ENCODE data around the gene ZNF805.

- TF ChIP-seq TAF1 (IDR thresholded peaks at IDR 0.05; ENCODE audit: borderline replicate concordance, low read depth, low read length) (no peak), SIN3A (IDR thresholded peaks at IDR 0.05; ENCODE audit: borderline replicate concordance, low read depth, low read length) (no peak), CTCF (IDR thresholded peaks at IDR 0.05) (no peak), JUND (IDR thresholded peaks at IDR 0.05) (no peak; the same call in 1 of the 2 replicates), MEF2A (IDR thresholded peaks at IDR 0.05; ENCODE audit: borderline replicate concordance, low read depth) (no peak), IRF3 (IDR thresholded peaks at IDR 0.05; ENCODE audit: low read depth, low read length) (no peak), NRF1 (IDR thresholded peaks at IDR 0.05; ENCODE audit: low read depth, low read length) (no peak)
Observed at GRCh38 chr19:57302020-57302465, 61.6 kb downstream of the ZNF805 start.
